NT2/D1 (cell line): ENCODE measurements around the gene FBXO2.

ENCODE experiments used
- YY1 ChIP-seq: IDR thresholded peaks from 2 replicates; pipeline ENCODE4 v1.6.1; 2011; ENCODE audit not compliant: insufficient read length, insufficient read depth
- ZNF274 ChIP-seq: IDR thresholded peaks from 2 replicates; pipeline ENCODE4 v1.6.1; 2011; ENCODE audit warnings: mild to moderate bottlenecking, low read depth, low read length

DNA sequence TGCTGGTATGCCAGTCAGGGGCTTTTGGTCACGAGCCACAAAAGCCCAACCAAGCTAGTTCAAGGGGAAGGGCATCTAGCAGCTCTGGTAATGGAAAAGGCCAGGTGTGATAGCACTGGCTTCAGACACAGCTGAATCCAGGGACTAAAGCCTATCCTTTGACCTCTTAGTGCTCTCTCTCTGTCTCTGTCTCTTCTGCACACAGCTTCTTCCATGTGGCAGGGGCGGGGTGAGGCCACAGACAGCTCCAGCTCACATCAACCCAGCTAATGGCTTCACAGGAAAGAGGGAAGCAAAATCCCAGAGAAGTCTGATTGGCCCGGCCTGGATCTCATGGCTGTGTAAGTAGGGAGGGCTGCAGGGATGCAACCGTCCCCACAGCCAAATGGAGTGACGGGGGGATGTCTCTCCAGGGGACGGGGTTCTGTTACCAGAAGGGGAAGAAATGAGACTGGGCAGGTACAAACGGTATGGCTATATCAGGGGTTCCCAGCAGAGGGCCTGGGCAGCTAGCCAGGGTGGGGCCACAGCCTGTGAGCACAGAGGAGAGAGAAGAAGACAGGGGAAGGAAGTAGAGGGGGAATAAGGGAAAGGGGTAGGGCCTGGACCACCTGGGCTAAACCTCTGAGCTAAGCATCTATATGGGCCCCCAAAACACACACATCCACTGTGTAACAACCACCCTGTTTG lies 42.4 kb downstream of the FBXO2 start:
- TF ChIP-seq YY1 = no peak
- no peak for TF ChIP-seq ZNF274
